GM12878 (cell line): ENCODE measurements around the gene CDH18. TPM values are rescaled to one million over a fixed set of nuclear protein-coding genes. Genes with fewer than 3 reads are reported as not detected.
A peak's percentile ranks its signal among the peaks of the same experiment; 100 is the strongest.

Experiments
- ATAC-seq: fragments of 200-7000 bp; cut with Tn5 transposase; 3 replicates; pipeline ENCODE4 v1.9.1; 2020; ENCODE audit warnings: mild to moderate bottlenecking, moderate library complexity
- BruUV-seq: library from RNA; stranded (reverse); fragments of 400-500 nt; replicated peaks from 2 replicates; lab custom pipeline; 2021; lab: Mats Ljungman, UMichigan
- CTCF ChIA-PET: fragments of 300-600 bp; sonication (Branson Sonifier 250); formaldehyde crosslinking; extraction: SDS; loops from one replicate; lab custom pipeline; 2021; ENCODE audit warnings: inconsistent platforms; lab: Yijun Ruan, JAX
- POLR2A ChIA-PET: fragments of 350-600 bp; formaldehyde crosslinking; extraction: SDS; loops from one replicate; lab custom pipeline; 2021; ENCODE audit warnings: inconsistent platforms; lab: Charles Lee
- RAD21 ChIA-PET: fragments of 300-600 bp; sonication (Branson Sonifier 250); formaldehyde crosslinking; loops from one replicate; lab custom pipeline; 2023; ENCODE audit warnings: antibody characterized with exemption; ENCODE audit not compliant: unreplicated experiment; lab: Charles Lee
- SMC1A ChIA-PET: fragments of 300-600 bp; sonication (Branson Sonifier 250); formaldehyde crosslinking; loops from one replicate; lab custom pipeline; 2023; ENCODE audit not compliant: unreplicated experiment, uncharacterized antibody; lab: Charles Lee
- DNase-seq: peaks from one replicate; pipeline ENCODE4 v3.0.0-alpha.2; 2011; ENCODE audit warnings: low read depth, low spot score
- FAIRE-seq: peaks from 3 replicates; lab custom pipeline; 2011; peaks lifted over from hg19 to GRCh38; lab: Jason Lieb, UNC
- H2AFZ ChIP-seq: 2 replicates; pipeline ENCODE4 v1.6.0; 2011; ENCODE audit warnings: low read depth, low read length, control low read depth; ENCODE audit not compliant: control insufficient read depth
- H3K27ac ChIP-seq: 2 replicates; pipeline ENCODE4 v1.5.1; 2011; ENCODE audit warnings: control low read depth; ENCODE audit not compliant: control insufficient read depth, insufficient read depth
- H3K27me3 ChIP-seq, 2 experiments: replicated peaks in 1 of 2; 2 replicates each; pipeline versions ENCODE4 v1.6.0 to v1.6.1; 2011; ENCODE audit warnings: low read length in 1 of 2; ENCODE audit not compliant: control insufficient read depth in 2 of 2, insufficient read depth in 2 of 2
- H3K36me3 ChIP-seq, 2 experiments: 2 replicates each; pipeline ENCODE4 v1.5.1; 2011; ENCODE audit warnings: low read length in 1 of 2; ENCODE audit not compliant: control insufficient read depth in 2 of 2, insufficient read depth in 2 of 2
- H3K4me1 ChIP-seq: 2 replicates; pipeline ENCODE4 v1.6.1; 2011; ENCODE audit warnings: mild to moderate bottlenecking, low read length, moderate library complexity, mixed read lengths; ENCODE audit not compliant: control insufficient read depth, insufficient read depth
- H3K4me2 ChIP-seq: 2 replicates; pipeline ENCODE4 v1.6.0; 2011; ENCODE audit warnings: control low read depth; ENCODE audit not compliant: control insufficient read depth, insufficient read depth
- H3K4me3 ChIP-seq: fragments of 200-600 bp; sonication (generic); 2 replicates; pipeline ENCODE4 v1.5.1; 2016
- H3K79me2 ChIP-seq: 2 replicates; pipeline ENCODE4 v1.6.0; 2011; ENCODE audit warnings: low read length; ENCODE audit not compliant: control insufficient read depth, insufficient read depth
- H3K9ac ChIP-seq: 2 replicates; pipeline ENCODE4 v1.8.0; 2011; ENCODE audit warnings: low read length, control low read depth, mixed read lengths; ENCODE audit not compliant: control insufficient read depth, insufficient read depth
- H3K9me3 ChIP-seq: replicated peaks from 3 replicates; pipeline ENCODE4 v1.5.1; 2011; ENCODE audit warnings: mild to moderate bottlenecking, low read length; ENCODE audit not compliant: control insufficient read depth, insufficient read depth
- H4K20me1 ChIP-seq: 2 replicates; pipeline ENCODE4 v1.6.0; 2011; ENCODE audit not compliant: control insufficient read depth, insufficient read depth
- ASH2L ChIP-seq: fragments of 300-600, 200-600 bp; sonication (generic); IDR thresholded peaks from 2 replicates; pipeline ENCODE4 v1.6.1; 2017; ENCODE audit warnings: low read depth, mild to moderate bottlenecking, borderline replicate concordance
- MTA2 ChIP-seq: fragments of 450-650 bp; IDR thresholded peaks from 2 replicates; pipeline ENCODE4 v1.6.1; 2016; ENCODE audit warnings: low read depth, mild to moderate bottlenecking, moderate library complexity
- MXI1 ChIP-seq: fragments of 150-350 bp; IDR thresholded peaks from 2 replicates; pipeline ENCODE4 v1.6.1; 2011; ENCODE audit warnings: low read depth, mild to moderate bottlenecking, inconsistent platforms, low read length, improper control_type of control experiment
- NFIC ChIP-seq: IDR thresholded peaks from 2 replicates; pipeline ENCODE4 v1.6.1; 2012; ENCODE audit warnings: low read depth, mild to moderate bottlenecking, inconsistent platforms, low read length, moderate library complexity
- SPI1 ChIP-seq: IDR thresholded peaks from 2 replicates; pipeline ENCODE4 v1.6.1; 2011; ENCODE audit warnings: low read depth, mild to moderate bottlenecking, low read length, moderate library complexity, borderline replicate concordance; ENCODE audit not compliant: insufficient read depth
- SREBF2 ChIP-seq: IDR thresholded peaks from 2 replicates; pipeline ENCODE4 v1.6.1; 2012; ENCODE audit warnings: mild to moderate bottlenecking, low read length
- SUPT20H ChIP-seq: IDR thresholded peaks from 2 replicates; pipeline ENCODE4 v1.6.1; 2011; ENCODE audit warnings: low read depth, mild to moderate bottlenecking, low read length, moderate library complexity, borderline replicate concordance; ENCODE audit not compliant: control insufficient read depth
- ZSCAN29 ChIP-seq: fragments of 450-650 bp; IDR thresholded peaks from 2 replicates; pipeline ENCODE4 v1.6.1; 2017; ENCODE audit warnings: mild to moderate bottlenecking, moderate library complexity
- WGBS: methylation state at CpG from one replicate; pipeline ENCODE4 v1.1.6; 2016; ENCODE audit warnings: low lambda C conversion rate; ENCODE audit not compliant: insufficient replicate concordance, insufficient coverage; ENCODE audit errors: missing lambda C conversion rate; 5-methylcytosine and 5-hydroxymethylcytosine counted together
- in situ Hi-C: fragments of 300-500 bp; cut with MboI; formaldehyde crosslinking; loops from 9 replicates; pipeline ENCODE4 v1.14.3; 2018; ENCODE audit warnings: mixed read lengths
- intact Hi-C: fragments of 100-400 bp; cut with micrococcal nuclease; formaldehyde crosslinking; loops from one replicate; pipeline ENCODE4 v1.14.2; 2022; ENCODE audit not compliant: unreplicated experiment
- polyA plus RNA-seq, 11 experiments: library from polyadenylated mRNA; depleted of rRNA in 4 of 11; unstranded in 6 of 11; stranded (reverse) in 5 of 11; fragments of >200 nt; fragmentation: Nextera tagmentation in 4 of 11; fragmentation: Illumina TruSeq in 1 of 11; extraction: Ambion mirVana in 4 of 11; extraction: Trizol in 1 of 11; gene quantifications; 1 replicate in 1 of 11; 2 replicates in 10 of 11; pipeline versions ENCODE4 v1.2.1 to v1.2.3, GENCODE V29; 2011 to 2016; ENCODE audit warnings: inconsistent platforms in 2 of 11, missing spikeins in 2 of 11, low read depth in 1 of 11
- total RNA-seq, 4 experiments: library from RNA; depleted of rRNA in 3 of 4; stranded (reverse); fragments of >200 nt in 3 of 4; fragmentation: Illumina TruSeq in 1 of 4; extraction: Trizol in 1 of 4; gene quantifications; 2 replicates each; pipeline versions ENCODE4 v1.2.1 to v1.2.3, GENCODE V29; 2013 to 2021
- TF ChIP-seq, protein P1 (sequence below): fragments of 450-650 bp; IDR thresholded peaks from 2 replicates; pipeline ENCODE4 v1.6.1; 2016; ENCODE audit warnings: mild to moderate bottlenecking
- TF ChIP-seq, protein P2 (sequence below): fragments of 150-350 bp; IDR thresholded peaks from 2 replicates; pipeline ENCODE4 v1.6.1; 2014; ENCODE audit warnings: mild to moderate bottlenecking, low read depth, low read length

Gene CDH18
- total and polyA plus RNA-seq, 10 of the 15 experiments (the other 5 are each of a cell fraction or from before 2014, with no cell fraction given): 0.41 TPM; not detected in 9

DNA sequence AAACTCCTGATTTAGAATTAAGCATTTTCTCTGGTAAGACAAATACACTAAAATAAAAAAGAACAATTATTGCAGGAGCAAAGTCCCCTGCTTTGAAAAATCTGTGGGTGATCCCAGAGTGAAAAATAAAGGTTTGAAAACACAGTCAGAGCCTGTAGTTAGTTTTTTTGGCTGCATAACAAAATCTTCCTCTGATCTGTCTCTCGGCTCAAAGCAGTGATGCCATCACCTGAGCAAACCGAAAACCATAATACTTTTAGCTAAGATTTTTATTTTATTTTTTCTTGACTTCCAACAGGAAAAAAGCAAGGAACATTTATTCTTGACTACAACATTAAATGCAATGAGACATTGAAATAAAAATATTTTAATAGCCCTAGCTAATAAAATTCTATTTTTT, 1.2 kb downstream of the CDH18 start:
- no peak for FAIRE-seq
- no peaks in the 10 kb centered on the region for H3K9me3 ChIP-seq

DNA sequence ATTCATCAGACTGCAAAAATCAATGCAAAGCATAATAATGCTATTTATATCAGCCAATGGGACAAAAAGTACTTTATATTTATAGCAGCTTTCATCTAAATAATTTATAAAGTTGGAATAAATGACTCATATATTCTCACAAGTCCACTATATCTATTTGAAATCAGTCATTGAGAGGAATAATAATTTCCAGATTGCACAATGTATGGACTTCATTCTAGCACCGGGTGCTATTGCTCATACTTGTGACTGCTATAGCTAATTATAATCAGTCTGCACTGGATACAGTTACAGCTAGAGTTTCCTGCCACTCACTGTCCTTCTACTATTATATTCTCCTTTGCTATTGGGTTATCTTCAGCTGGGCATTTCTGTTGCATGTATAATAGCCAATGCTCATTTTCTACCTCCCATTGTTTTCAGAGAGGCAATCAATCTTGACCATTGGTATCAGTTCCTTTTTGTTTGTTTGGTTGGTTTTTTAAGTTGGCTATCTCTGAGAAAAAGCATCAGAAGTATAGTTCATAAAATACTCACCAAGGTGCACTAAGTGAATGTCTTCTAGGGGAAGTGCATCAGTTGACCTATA, 1.9 kb downstream of the CDH18 start:
- Histone ChIP-seq H4K20me1 (no peaks in the 10 kb centered on the region), H3K4me2 (no peak overlapping the region), H2AFZ (no peak overlapping the region), H3K9me3 (no peaks in the 10 kb centered on the region), H3K4me1 (no peaks in the 10 kb centered on the region), H3K9ac (no peak overlapping the region), H3K27me3 (no peaks in the 10 kb centered on the region), H3K79me2 (no peaks in the 10 kb centered on the region), H3K36me3 (no peaks in the 10 kb centered on the region), H3K27ac (no peak overlapping the region), H3K4me3 (no peak overlapping the region)
- no TSS peak for BruUV-seq
- DNase-seq: no peak
- FAIRE-seq: no peak
- POLR2A ChIA-PET: no interaction called here
- WGBS: 0% methylated on average over 1 of the region's 1 CpG
- SMC1A ChIA-PET: interaction anchor here (0.9 kb wide), 1 partner anchor 9 kb away, joined by 3 read pairs; no protein-coding TSS in a partner anchor
- intact Hi-C loops: no loop called here
- CTCF ChIA-PET: no interaction called here
- TF ChIP-seq MTA2 (peak; percentile 19; the same call in 1 of the 2 replicates), SPI1 (peak; percentile 56; the same call in 1 of the 2 replicates), ASH2L (no peak)
- TF ChIP-seq, protein P1, sequence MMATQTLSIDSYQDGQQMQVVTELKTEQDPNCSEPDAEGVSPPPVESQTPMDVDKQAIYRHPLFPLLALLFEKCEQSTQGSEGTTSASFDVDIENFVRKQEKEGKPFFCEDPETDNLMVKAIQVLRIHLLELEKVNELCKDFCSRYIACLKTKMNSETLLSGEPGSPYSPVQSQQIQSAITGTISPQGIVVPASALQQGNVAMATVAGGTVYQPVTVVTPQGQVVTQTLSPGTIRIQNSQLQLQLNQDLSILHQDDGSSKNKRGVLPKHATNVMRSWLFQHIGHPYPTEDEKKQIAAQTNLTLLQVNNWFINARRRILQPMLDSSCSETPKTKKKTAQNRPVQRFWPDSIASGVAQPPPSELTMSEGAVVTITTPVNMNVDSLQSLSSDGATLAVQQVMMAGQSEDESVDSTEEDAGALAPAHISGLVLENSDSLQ: peak; percentile 57; the same call in 1 of the 2 replicates
- TF ChIP-seq, protein P2, sequence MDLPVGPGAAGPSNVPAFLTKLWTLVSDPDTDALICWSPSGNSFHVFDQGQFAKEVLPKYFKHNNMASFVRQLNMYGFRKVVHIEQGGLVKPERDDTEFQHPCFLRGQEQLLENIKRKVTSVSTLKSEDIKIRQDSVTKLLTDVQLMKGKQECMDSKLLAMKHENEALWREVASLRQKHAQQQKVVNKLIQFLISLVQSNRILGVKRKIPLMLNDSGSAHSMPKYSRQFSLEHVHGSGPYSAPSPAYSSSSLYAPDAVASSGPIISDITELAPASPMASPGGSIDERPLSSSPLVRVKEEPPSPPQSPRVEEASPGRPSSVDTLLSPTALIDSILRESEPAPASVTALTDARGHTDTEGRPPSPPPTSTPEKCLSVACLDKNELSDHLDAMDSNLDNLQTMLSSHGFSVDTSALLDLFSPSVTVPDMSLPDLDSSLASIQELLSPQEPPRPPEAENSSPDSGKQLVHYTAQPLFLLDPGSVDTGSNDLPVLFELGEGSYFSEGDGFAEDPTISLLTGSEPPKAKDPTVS: no peak
- in situ Hi-C loops: no loop called here
- ATAC-seq: peak; percentile 66
- RAD21 ChIA-PET: no interaction called here

More for the DNA sequence above, 1.2 kb downstream of the CDH18 start:
- ChIA-PET CTCF (no interaction called here), RAD21 (no interaction called here), POLR2A (interaction anchor here (0.6 kb wide), 1 partner anchor 930 kb away, joined by 6 read pairs; no protein-coding TSS in a partner anchor), SMC1A (no interaction called here)
- Histone ChIP-seq H3K4me1 (no peaks in the 10 kb centered on the region), H3K79me2 (no peaks in the 10 kb centered on the region), H2AFZ (no peak overlapping the region), H3K36me3 (no peaks in the 10 kb centered on the region), H3K9ac (no peak overlapping the region), H3K4me3 (no peak overlapping the region), H3K27ac (no peak overlapping the region), H3K4me2 (no peak overlapping the region), H4K20me1 (no peaks in the 10 kb centered on the region), H3K27me3 (no peaks in the 10 kb centered on the region)
- DNase-seq (no peak), ATAC-seq (no peak)
- no TSS peak for BruUV-seq
- TF ChIP-seq SREBF2 (no peak), ZSCAN29 (no peak), SUPT20H (no peak), MXI1 (no peak), NFIC (no peak)
- WGBS: 29% methylated on average over 2 of the region's 2 CpGs
- in situ Hi-C loops (no loop called here), intact Hi-C loops (no loop called here)
